ENCODE results near the gene SGCB.

DNA sequence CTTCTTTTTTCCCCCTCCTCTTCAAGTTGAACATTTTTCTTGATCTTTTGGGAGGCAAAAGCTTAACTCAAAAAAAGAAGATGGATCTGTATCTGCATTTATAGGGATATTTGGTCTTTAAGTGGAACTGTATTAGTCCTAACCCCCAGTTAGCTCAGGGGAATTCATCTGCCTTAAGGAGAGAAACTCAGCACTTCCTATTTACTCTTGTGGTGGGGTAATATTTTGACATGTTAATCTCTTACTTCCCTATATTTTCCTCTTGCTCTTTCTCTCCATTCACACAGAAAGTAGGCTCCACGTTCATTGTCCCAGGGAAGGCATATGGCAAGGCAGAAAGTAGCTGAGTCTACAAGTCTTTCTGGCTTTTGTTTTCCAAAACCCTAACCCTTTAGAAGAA is 23.2 kb downstream of the SGCB start:
- no peak for TF ChIP-seq YY1 (IDR thresholded peaks at IDR 0.05; ENCODE audit: low read depth)
- TF ChIP-seq TAF1 (IDR thresholded peaks at IDR 0.05; ENCODE audit: low read depth): no peak
- no peak for TF ChIP-seq CEBPB (IDR thresholded peaks at IDR 0.05)

Data from Ishikawa (cell line).